C4-2B (cell line): ENCODE results near the gene SETD2.

ENCODE experiments used
- H3K27ac ChIP-seq: fragments of 450-650 bp; 2 replicates; pipeline ENCODE4 v1.5.1; 2017
- ZFX ChIP-seq: fragments of 450-650 bp; IDR thresholded peaks from 2 replicates; pipeline ENCODE4 v1.6.1; 2017
- TF ChIP-seq, protein P1 (sequence below): fragments of 450-650 bp; conservative IDR thresholded peaks from 2 replicates; pipeline ENCODE4 v1.5.1; 2017; ENCODE audit warnings: mild to moderate bottlenecking

The SETD2 gene

DNA sequence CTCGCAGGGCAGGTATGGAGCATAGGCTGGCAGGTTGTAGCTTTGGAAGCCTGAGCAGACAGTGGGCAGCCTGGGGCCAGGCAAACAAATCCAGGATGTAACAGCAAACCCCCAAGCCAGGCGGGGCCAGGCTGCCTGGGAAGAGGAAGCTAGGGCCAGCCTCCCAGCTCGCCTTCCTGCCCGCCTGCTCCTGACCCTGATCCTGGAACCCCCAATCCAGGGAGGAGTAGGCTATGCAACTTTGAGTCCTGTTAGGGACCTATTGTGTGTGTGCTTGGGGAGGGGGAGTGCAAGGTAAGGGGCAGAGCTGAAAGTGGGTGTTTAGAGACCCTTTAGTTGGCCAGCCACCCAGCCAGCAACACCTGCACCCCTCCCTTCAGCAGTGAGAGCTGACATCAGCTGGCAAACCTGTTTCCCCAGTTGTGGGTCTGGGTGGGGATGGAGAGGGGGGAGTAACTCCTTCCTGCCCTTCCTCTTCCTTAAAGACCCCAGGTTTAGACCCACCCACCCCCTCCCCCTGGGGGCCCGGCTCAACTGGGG, 181.9 kb downstream of the SETD2 start:
- TF ChIP-seq ZFX = no peak
- TF ChIP-seq, protein P1, sequence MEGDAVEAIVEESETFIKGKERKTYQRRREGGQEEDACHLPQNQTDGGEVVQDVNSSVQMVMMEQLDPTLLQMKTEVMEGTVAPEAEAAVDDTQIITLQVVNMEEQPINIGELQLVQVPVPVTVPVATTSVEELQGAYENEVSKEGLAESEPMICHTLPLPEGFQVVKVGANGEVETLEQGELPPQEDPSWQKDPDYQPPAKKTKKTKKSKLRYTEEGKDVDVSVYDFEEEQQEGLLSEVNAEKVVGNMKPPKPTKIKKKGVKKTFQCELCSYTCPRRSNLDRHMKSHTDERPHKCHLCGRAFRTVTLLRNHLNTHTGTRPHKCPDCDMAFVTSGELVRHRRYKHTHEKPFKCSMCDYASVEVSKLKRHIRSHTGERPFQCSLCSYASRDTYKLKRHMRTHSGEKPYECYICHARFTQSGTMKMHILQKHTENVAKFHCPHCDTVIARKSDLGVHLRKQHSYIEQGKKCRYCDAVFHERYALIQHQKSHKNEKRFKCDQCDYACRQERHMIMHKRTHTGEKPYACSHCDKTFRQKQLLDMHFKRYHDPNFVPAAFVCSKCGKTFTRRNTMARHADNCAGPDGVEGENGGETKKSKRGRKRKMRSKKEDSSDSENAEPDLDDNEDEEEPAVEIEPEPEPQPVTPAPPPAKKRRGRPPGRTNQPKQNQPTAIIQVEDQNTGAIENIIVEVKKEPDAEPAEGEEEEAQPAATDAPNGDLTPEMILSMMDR = no peak
- H3K27ac ChIP-seq = peak overlapping the region; percentile 26

DNA sequence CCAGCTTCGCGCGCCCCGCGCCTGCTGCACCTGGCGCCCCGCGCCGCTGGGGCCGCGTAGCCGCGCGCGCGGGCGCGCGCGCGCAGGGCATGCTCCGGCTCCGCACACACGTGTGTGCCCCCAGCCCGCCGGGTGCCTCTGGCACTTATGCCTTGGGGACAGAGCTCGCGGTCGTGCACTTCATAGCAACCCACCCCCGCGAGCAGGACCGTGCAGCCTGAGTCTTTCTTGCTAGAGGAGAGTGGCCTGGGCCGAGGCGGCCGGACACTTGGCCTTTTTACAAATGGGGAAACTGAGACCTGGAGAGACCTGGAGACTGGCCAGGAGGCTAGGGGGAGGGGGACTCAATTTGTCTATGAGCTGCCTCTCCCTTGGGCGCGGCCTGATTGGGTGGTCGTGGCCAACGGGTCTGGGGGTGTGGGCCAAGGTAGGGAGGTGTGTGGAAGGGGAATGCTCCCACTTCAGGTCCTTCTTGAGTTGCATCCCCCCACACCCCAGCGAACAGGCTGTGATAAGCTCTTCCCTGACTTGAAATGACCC, 183.9 kb downstream of the SETD2 start:
- TF ChIP-seq ZFX = no peak; the same call in 1 of the 2 replicates
- TF ChIP-seq, protein P1 = no peak
- peak overlapping the region; percentile 88 for H3K27ac ChIP-seq

DNA sequence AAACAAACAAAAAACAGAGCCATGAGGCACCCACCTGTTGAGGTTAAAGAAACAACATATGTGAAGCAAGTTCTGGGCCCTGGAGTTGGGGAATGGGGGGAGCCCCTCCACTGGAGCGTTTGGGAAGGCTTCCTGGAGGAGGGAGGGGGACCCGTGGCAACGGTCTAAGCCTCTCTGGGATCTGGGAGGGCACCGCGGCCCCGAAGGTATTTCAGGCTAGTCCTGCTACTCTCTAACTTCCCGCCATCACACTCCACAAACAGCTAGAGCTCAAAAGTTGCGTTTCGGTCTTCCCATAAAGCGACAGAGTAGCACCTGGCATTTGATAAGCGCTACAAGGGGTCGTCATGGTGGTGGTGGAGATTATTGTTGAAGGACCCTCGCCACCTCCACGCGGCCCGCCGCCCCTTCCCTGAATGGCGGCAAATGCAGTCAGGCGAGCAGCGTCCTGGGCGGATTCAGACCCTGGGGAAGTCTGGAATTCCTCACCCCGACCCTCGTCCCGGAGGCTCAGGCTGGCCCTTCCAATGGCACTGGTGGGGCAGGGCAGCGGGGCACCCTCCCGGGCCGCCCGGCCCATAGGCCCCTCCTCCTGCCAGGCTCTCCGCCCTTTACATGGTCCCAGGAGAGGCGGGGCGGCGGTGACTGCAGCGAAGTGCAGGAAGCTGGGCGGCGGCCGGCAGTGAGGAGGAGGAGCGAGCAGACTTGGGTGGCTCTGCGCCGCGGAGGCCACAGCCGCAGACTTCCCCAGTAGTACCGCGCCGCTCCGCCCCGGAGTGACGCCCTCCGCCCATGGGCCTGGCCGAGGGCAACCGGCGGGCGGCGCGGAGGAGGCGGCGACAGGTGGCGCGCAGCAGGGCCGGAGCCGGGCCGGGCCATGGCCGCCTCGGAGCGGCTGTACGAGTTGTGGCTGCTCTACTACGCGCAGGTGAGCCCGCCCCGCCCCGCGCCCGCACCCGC, 184.6 kb downstream of the SETD2 start, which contains the start of gene NBEAL2:
Gene NBEAL2, plus strand, starts transcription at position 682 of the 960 bp plus-strand sequence. Its CDS starts 196 bp downstream, at position 878.
- H3K27ac ChIP-seq = peak within 1 kb of the TSS; percentile 88
- peak; percentile 63; the same call in 1 of the 2 replicates for TF ChIP-seq ZFX
- TF ChIP-seq, protein P1 = no peak

- TF ChIP-seq ZFX = no peak
- TF ChIP-seq, protein P1 = no peak
- peak overlapping the region; percentile 88 for H3K27ac ChIP-seq
Measured at GRCh38 chr3:46978381-46978780, 185.5 kb downstream of the SETD2 start.

DNA sequence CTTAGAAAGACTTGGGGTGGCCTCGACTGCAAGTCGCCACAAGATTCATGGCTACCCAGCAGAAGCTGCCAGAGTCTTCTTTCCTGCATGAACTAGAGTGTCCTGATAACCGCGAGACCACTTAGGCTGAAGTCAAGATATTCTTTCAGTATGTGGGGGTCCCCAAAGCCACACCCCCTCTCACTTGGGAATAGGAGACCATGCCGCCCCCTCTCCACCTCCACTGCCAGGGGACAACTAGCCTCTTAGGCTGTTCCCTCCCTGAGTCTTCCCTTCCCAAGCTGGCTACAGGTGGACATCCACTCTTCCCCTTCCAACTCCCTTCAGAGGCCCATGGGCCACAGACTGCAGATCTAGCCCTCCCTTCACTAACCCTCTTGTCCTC, 186.1 kb downstream of the SETD2 start:
- peak overlapping the region; percentile 88 for H3K27ac ChIP-seq
- no peak for TF ChIP-seq ZFX
- TF ChIP-seq, protein P1 = no peak

GRCh38 chr3:46976326-46977190, 187.4 kb downstream of the SETD2 start, which contains the start of gene CCDC12:
CCDC12 (minus strand) TSS chr3:46976745; CDS start chr3:46976732, 13 bp downstream.
- peak within 1 kb of the TSS; percentile 88 for H3K27ac ChIP-seq
- TF ChIP-seq ZFX = no peak
- TF ChIP-seq, protein P1 = no peak
